HG02943 (cell line): ENCODE data around the gene HDLBP.

Source experiments
- ATAC-seq: cut with Tn5 transposase; IDR thresholded peaks from one replicate; pipeline ENCODE4 v1.9.1; 2021; ENCODE audit warnings: mild to moderate bottlenecking, low read depth, moderate library complexity; ENCODE audit not compliant: unreplicated experiment

Gene HDLBP

GRCh38 chr2:241256168-241256545 is 59.3 kb downstream of the HDLBP start:
- no peak for ATAC-seq

- no peak for ATAC-seq
Measured at GRCh38 chr2:241255542-241256167, 59.8 kb downstream of the HDLBP start.

- no peak for ATAC-seq
Measured at GRCh38 chr2:241254904-241255351, 60.5 kb downstream of the HDLBP start.

- no peak for ATAC-seq
Measured at GRCh38 chr2:241252778-241253475, 62.5 kb downstream of the HDLBP start.

GRCh38 chr2:241249654-241250053 is 65.8 kb downstream of the HDLBP start:
- no peak for ATAC-seq

- no peak for ATAC-seq
Measured at GRCh38 chr2:241248897-241249296, 66.6 kb downstream of the HDLBP start.

GRCh38 chr2:241248289-241248688 is 67.2 kb downstream of the HDLBP start:
- ATAC-seq, result no peak

GRCh38 chr2:241244368-241244767 is 71.1 kb downstream of the HDLBP start:
- no peak for ATAC-seq

GRCh38 chr2:241242306-241242705 is 73.2 kb downstream of the HDLBP start:
- ATAC-seq, result no peak

GRCh38 chr2:241241669-241242068 is 73.8 kb downstream of the HDLBP start:
- no peak for ATAC-seq

GRCh38 chr2:241240320-241241004 is 75.0 kb downstream of the HDLBP start:
- no peak for ATAC-seq

GRCh38 chr2:241239552-241240202 is 75.8 kb downstream of the HDLBP start:
- no peak for ATAC-seq

GRCh38 chr2:241238693-241239198 is 76.7 kb downstream of the HDLBP start:
- ATAC-seq, result no peak

GRCh38 chr2:241237949-241238371 is 77.5 kb downstream of the HDLBP start:
- ATAC-seq, result no peak

- ATAC-seq, result no peak
Measured at GRCh38 chr2:241237047-241237446, 78.4 kb downstream of the HDLBP start.

GRCh38 chr2:241235859-241236593 is 79.4 kb downstream of the HDLBP start:
- ATAC-seq, result no peak

GRCh38 chr2:241234962-241235740 is 80.3 kb downstream of the HDLBP start:
- no peak for ATAC-seq

GRCh38 chr2:241234066-241234790 is 81.2 kb downstream of the HDLBP start:
- ATAC-seq, result no peak
